HuH-7 (cell line): ENCODE data around the gene AP1M2.
A peak's percentile ranks its signal among the peaks of the same experiment; 100 is the strongest.
"Not testable (repeated sequence)": the region's sequence is repeated elsewhere in the genome, so short reads cannot be mapped to it uniquely, and the experiment has no call there.

Experiments
- DNase-seq: peaks from one replicate; pipeline ENCODE4 v3.0.0; 2011; ENCODE audit warnings: low spot score

The AP1M2 gene

DNA sequence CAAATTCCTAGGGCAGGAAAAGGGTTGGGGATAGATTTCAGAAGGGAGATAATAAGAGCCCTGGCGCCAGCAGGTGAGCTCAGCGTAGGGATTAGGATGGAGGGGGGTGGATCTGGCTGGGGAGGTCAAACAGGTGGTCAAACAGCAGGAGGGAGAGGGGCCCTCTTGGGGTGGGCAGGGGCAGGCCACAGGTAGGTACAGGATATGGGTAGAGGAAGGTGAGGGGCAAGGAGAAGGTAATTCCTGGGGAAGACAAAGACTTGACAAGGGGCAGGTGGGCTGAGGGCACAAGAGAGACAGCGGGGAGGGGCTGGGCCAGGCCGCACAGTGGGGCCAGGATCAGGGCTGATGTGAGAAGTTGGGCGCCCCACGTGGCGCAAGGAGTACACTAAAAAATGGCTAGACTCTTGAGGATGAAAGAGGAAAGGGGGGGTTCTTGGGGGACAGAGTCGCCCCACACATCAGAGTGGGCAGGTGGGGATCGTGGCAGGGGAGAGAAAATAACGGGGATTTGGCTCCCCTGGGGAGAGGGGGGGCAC is 22.0 kb downstream of the AP1M2 start:
- DNase-seq, result peak; percentile 45

DNA sequence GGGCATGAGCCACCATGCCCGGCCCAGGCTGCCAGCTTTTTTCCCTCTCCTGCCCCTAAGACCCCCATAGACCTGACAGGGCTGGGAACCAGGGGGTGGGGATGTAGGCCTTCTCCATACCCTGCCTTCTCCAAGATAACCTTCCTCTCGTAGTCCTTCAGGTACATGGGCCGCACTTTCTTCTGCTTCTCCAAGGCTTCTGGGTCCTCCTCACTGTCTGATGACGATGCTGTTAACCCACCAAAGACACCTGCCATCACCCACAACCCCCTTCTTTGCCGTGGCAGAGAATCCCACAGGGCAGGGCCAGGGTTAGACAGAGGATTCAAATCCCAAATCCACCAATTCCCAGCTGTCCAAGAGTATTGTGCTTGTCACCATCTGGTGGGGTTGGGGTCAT is 24.5 kb downstream of the AP1M2 start:
- no peak for DNase-seq

DNA sequence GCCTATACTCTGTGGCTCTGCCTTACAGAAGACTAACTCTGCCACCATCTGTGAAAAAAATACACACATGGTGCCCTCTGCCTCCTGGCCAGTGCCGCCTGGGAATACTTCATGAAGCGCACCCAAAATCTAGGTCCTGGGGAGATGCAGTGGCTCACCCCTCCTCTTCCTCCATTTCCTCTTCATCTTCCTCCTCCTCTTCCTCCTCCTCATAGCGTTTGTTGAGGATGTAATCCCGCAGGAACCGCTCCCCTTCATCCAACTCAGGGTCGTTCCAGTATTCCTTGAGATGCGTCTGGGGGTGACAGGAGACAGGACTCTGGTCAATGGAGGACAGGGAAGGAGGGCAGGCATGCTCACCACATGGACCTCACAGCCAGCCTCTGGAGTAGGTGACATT is 27.0 kb downstream of the AP1M2 start:
- DNase-seq, result no peak

DNA sequence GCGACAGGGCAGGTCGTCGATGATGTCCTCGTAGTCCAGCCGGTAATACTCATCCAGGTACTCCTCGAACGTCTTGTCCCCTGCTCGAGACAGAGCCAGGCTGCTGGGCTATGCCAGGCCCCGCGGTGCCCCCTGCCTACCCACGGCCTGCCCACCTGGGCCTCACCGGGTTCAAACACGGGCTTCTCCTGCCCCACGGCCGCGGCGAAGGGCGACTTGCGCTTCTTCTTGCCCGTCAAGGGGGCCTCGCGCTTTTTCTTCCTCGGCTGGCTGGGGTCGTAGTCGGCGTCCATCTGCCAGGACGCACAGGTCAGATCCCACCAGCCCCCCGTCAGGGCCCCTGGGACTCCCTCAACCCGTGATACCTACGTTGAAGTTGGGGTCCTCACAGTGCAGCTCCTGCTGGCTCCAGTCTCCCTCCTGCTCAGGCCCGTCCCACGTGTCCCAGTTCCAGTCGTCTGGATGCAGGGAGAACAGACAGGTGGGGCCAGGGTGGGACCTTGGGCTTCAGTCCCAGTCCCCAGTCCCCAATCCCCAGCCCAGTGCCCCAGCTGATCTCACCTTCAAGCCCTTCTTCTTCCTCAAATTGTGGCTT is 29.4 kb downstream of the AP1M2 start:
- DNase-seq, result no peak

DNA sequence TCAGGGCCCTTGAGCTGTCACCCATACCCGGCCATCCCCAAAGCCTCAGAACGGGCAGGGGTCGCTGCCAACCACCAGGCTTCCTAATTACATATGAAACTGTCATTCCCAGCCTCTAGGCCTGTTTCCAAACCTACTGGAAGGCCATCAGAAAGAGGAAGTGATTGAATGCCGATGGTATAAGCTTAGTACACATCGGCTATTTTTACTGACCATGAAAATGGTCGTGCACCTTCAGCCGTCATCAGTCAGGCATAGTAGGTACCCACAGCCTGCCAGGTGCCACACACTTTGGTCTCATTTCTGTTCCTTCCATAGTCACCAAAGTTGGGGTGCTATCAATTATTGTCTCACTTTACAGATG is 31.5 kb downstream of the AP1M2 start:
- DNase-seq, result no peak

DNA sequence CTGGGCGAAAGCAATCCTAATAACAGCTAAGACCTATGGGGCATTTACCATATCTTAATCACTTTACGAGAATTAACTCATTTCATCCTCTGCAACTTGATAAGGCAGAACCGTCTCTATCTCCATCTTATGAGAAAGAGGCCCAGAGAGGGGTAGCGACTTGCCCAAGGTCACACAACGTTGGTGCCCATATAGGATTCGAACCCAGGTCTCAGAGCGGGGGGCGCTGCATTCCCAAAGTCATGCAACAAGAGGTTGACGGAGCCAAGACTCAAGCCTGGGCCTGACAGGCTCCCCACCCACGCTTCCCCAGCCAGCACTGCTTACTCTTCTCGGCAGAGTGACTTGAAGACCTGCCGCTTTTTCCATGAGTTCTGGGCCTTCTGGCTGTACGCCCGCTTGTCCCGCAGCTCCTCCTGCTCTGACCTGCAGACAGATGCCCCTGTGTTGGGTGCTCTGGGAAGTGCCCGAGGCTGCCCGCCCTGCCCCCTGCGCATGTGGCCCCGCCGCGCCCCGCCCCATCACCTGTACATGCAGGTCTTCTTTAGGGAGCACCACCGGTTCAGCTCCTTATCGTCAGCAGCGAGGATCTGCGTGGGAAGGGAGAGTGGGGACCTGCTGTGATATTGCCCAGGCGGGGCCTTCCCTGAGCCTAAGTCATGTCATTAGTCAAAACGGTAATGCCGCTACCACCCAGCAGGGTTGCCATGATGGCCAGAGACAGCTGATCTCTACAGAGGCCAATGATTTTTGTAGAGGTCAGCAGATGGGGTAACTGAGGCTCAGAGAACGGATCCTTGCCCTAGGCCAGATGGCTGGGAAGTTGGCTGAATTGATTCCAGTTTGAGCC is 32.1 kb downstream of the AP1M2 start:
- DNase-seq, result no peak

DNA sequence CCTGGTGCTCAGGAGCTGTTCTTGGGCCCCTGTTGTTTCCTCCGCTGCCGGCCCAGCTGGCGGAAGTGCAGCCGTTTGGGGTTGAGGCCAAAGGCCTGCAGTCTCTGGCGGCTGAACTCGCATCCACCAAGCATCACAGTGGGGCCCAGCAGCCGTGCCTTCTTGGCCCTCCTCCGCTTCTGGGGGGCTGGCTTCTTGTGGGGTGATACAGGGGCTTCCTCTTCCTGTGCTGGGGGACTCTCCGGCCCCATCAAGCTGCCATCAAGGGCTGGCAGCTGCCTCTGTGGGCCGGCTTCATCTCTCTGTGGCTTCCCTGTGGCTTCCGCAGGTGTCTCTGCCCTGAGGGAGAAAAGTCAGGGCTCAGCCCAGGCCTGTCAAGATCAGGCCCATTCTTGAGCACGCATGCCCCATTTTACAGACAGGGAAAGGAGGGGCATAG is 33.1 kb downstream of the AP1M2 start:
- no peak for DNase-seq

DNA sequence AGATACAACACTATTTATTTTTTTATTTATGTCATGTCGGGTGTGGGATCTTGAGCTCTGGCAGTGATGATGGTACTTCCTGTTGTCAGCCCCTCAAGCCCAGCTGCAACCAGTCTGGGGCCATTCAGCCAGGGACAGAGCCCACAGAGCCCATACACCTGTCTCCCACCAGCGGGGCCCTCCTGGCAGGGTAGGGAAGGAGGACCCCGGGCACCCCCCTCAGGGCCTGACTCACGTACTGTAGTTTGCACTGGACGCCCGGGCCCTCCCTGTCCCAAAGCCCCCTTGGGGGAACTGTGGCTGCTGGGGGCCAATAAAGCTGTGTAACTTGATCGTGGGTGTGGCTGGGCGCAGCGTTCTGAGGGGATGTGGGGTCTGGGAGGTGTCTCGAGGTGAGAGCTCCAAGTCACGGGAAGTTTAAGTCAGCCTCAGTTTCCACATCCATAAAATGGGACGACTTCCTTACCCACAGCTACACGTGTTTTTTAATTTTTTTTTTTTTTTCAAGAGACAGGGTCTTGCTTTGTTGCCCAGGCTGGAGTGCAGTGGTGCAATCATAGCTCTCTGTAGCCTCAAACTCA is 33.9 kb downstream of the AP1M2 start:
- DNase-seq, result no peak

DNA sequence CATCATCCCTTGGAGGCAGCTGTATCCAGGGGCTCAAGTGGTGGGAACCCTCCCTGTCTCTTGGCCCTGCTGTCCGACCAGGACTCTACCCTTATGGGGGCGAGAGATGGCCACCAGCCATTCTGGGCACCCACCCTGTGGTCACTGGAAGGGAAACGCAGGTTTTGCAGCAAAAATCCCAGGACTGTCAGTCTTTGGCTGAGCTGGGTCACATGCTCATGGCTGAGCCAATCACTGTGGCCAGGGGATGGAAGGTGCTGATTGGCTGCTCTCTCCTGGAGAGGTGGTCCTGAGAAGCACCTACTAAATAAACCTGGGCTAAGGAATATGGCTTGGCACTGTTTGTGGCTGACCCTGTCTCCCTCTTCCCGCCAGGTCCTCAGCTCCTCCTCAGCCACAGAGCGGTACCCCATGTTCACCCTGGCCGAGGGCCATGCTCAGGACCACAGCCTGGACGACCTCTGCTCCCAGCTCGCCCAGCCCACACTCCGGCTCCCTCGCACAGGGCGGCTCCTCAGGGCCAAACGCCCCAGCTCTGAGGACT is 34.5 kb downstream of the AP1M2 start:
- DNase-seq, result peak; percentile 67

DNA sequence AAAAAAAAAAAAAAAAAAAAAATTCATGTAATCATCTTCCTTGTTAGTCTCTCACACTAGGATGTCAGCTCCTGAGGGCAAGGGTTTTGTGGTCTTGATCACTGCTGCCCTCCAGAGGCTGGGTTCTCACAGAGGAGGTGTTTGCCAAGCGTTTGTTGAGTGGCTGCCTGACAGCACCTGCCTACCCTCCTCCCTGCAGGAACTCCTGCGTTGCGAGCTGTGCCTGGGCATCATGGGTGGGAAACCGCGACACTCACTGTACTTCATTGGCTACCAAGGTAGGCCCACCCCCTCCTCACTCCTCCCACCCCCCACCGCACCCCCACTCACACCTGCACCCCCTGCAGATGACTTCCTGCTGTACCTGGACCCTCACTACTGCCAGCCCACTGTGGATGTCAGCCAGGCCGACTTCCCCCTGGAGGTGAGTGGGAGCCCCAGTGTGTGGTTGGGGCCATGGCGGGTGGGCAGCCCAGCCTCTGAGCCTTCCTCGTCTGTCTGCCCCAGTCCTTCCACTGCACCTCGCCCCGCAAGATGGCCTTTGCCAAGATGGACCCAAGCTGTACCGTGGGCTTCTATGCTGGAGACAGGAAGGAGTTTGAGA is 35.3 kb downstream of the AP1M2 start:
- peak; percentile 58 for DNase-seq

DNA sequence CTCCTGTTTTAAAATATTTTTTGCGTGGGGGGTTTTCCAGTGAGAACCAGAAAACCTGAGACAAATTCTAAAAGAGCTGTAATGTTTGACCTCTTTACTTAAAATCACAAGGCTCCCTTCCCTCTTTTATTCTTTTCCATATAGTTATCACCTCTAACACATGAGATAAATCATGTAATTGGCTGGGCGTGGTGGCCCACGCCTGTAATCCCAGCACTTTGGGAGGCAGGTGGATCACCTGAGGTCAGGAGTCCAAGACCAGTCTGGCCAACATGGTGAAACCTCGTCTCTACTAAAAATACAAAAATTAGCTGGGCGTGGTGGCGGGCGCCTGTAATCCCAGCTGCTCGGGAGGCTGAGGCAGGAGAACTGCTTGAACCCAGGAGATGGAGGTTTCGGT is 36.1 kb downstream of the AP1M2 start:
- DNase-seq, result not testable (repeated sequence)

DNA sequence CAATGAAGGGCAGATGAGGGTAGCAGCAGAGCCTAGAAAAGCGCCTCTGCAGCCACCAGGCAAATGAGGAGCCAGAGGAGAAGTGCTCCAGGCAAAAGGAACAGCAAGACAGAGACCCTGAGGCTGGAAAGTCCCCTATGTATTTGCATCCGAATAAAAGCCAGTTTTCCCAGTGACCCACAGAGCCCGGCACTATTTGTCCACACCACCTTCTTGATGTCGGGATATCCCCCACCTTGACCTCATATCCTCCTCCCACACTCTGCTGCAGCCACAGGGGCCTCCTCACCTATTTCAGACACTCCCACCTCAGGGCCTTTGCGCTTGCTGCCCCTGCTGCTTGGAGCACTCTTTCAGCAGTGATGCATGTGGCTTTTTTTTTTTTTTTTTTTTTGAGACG is 36.8 kb downstream of the AP1M2 start:
- no peak for DNase-seq

DNA sequence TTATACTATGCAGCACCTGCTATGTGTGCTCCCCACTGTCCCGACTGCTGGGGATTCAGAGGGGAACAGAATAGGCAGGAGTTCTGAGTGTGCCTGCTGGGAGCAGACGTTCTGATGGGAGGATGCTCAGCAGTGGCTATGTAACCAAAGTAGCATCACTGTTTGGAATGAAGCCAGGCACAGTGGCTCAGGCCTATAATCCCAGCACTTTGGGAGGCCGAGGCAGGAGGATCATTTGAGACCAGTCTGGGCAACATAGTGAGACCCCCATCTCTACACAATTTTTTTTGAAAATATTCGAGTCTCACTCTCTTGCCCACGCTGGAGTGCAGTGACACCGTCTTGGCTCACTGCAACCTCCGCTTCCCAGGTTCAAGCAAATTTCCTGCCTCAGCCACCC is 37.4 kb downstream of the AP1M2 start:
- no peak for DNase-seq

DNA sequence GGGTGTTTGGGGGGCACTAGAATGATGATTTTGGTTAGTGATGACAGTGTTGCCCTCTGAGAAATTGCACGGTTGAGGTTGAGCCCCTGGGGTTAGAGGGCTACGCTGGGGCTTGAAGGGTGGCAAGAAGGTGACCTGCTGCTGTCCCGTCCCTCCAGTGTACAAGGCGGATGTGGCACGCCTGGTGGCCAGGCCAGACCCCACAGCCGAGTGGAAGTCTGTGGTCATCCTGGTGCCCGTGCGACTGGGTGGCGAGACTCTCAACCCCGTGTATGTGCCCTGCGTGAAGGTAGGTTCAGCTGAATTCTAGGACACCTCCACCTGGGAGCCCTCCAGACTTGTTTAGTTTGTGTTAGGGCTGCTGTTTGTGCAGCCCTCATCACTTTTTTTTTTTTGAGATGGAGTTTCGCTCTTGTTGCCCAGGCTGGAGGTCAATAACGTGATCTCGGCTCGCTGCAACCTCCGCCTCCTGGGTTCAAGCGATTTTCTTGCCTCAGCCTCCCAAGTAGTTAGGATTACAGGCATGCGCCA is 38.3 kb downstream of the AP1M2 start:
- DNase-seq, result no peak

DNA sequence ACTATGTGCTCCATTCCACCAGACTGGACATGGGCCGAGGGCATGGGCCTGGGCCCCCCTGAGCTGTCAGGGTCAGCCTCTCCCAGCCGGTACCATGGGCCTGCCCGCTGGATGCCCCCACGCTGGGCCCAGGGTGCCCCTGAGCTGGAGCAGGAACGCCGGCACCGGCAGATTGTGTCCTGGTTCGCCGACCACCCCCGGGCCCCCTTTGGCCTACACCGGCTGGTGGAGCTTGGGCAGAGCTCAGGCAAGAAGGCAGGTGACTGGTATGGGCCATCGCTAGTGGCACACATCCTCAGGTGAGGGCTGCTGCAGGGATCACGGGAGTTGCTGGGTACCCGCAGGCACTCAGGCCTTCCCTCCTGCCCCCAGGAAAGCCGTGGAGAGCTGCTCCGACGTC is 40.3 kb downstream of the AP1M2 start:
- DNase-seq, result no peak

DNA sequence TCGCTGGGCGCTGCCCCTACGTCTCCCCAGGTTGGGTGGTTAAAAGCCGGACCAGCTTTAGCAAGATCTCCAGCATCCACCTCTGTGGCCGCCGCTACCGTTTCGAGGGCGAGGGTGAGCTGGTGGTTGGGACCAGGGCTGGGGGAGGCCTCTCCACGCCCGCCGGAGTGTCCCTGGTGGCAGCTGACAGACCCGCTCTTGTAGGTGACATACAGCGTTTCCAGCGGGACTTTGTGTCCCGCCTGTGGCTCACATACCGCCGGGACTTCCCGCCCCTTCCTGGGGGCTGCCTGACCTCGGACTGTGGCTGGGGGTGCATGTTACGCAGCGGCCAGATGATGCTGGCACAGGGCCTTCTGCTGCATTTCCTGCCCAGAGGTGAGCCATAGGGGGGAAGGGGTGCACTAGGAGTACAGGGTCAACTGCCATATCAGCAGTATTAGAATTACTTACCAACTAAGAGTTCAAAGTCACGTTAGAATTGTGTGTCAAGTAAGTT is 42.3 kb downstream of the AP1M2 start:
- no peak for DNase-seq

DNA sequence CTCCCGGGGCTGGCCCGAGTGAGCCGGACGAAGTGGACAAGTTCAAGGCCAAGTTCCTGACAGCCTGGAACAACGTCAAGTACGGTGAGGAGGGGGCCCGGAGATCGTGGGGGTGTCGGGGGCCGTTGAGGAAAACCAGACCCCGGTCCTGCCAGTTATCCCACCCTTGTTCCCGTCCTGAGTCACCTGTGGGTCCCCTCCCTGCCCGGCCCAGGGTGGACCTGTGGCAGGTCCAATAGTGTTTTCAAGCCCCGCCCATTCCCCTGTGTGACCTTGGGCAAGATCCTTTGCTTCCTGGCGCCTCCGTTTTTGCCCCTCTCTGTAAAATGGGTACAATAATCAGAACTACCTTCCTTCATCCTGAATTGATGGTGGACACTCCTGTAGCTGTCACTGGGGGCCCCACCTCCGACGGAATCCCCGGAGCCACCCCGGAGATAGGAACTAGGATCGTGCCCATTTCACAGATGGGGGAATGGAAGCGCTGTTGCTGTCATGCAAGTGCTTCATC is 42.8 kb downstream of the AP1M2 start:
- no peak for DNase-seq

DNA sequence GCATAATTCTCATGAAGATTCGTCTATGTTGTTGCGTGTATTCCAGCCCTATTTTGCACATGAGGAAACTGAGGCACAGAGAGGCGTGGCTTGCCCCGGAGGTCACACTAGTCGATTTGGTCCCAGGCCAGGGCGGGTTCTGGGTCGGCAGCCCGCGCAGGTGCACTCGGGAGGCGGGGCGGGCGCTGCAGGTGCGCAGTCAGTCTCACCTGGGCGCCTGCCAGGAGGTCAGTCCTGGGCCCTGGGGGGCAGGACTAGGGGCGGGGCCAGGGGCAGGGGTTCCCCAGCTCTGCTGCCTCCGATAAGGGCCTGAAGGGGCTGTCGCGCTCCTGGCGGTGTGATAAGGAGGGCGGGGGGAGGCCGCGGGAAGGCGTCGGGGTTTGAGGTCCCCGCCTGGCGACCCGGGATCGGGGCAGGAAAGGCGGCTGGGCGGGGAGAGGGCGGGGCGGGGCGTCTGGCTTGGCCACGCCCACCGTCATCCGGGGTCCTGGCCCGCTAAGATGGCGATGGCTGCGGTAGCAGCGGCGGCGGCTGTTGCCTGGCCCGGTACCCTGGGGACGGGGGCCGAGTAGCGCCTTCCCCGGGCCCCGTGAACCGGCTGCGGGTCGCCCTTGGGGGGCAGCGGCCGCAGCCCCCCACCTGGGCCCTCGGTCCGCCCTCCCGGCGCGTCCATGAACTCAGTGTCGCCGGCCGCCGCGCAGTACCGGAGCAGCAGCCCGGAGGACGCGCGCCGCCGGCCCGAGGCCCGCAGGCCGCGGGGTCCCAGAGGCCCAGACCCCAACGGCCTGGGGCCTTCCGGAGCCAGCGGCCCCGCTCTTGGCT is 43.5 kb downstream of the AP1M2 start, which contains the start of gene ATG4D:
ATG4D (plus strand) TSS at position 485 of the 822 bp plus-strand sequence; CDS start at position 672, 187 bp downstream.
- peak; percentile 92 for DNase-seq

DNA sequence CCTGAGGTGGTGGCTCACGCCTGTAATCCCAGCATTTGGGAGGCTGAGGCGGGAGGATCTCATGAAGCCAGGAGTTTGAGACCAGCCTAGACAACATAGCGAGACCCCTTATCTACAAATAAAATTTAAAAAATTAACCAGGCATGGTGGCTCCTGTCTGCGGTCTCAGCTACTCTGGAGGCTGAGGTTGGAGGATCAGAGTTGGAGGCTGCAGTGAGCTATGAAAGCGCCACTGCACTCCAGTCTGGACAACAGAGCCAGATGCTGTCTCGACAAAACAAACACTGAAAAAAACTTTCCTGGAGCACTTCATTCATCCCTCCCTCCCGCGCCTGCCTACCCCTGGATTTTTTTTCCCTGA is 44.1 kb downstream of the AP1M2 start:
- DNase-seq, result no peak

DNA sequence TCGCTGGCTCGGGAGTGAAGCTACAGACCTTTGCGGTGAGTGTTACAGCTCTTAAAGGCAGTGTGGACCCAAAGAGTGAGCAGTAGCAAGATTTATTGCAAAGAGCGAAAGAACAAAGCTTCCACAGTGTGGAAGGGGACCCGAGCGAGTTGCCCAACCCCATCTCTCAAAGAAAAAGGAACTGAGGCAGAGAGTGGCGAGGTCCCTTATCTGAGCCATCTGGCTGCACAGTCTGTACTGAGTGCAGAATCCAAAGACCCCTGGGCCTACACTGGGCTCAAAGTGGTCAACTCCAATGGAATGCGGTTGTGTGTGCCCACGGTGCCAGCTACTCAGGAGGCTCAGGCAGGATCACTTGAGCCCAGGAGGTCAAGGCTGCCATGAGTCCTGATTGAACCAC is 48.1 kb downstream of the AP1M2 start:
- not testable (repeated sequence) for DNase-seq
